Renal cortex interstitium (tissue), 11 donors: ENCODE measurements around the gene NAPA. TPM values are rescaled to one million over a fixed set of nuclear protein-coding genes. Genes with fewer than 3 reads are reported as not detected.

Experiments used
- DNase-seq, 11 donors: peaks; one replicate each; pipeline ENCODE4 v3.0.0-alpha.2; 2013; ENCODE audit warnings: low read depth in 9 of 11, low spot score in 4 of 11; ENCODE audit errors: extremely low read depth in 1 of 11
- polyA plus RNA-seq, 3 donors: library from polyadenylated mRNA; unstranded; fragments of 120-200 nt; gene quantifications; one replicate each; pipeline ENCODE4 v1.2.1, GENCODE V29; 2013; ENCODE audit not compliant: insufficient read length in 3 of 3

The NAPA gene
- polyA plus RNA-seq, 3 donors: 140 to 177 (median 156) TPM

DNA sequence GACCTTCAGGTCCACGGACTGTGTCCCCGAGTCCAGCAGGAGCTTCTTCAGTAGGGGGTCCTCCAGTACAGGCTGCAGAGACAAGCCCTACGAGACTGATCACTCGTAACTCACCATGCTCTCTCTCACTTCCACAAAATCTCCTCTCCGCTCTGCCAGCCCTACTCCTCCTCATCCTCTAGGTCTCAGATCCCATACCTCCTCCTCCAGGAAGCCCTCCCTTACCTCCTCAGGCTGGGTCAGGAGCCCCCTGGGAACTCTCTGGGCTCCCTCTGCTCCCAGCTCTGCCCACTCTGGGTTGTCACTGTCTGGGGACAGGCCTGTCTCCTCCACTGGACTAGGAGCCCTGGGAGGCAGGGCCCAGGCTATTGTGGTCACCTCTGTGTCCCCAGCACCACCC lies 23.9 kb upstream of the NAPA start:
- no peak for DNase-seq

- DNase-seq: no peak
Observed at GRCh38 chr19:47537493-47537892, 22.6 kb upstream of the NAPA start.

DNA sequence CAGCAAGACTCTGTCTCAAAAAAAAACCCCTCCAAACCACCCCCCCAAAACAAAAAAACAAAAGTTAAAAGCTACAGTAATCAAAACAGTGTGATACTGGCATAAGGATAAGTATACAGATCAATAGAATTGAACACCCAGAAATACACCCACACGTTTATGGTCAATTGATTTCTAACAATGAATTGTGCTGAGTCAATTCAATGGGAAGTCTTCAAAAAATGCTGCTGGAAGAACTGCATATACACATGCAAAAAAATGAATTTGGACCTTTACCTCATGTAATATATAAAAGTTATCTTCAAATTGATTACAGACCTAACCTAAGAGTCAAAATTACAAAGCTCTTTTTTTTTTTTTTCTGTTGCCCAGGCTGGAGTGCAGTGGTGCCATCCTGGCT lies 19.8 kb upstream of the NAPA start:
- no peak for DNase-seq

DNA sequence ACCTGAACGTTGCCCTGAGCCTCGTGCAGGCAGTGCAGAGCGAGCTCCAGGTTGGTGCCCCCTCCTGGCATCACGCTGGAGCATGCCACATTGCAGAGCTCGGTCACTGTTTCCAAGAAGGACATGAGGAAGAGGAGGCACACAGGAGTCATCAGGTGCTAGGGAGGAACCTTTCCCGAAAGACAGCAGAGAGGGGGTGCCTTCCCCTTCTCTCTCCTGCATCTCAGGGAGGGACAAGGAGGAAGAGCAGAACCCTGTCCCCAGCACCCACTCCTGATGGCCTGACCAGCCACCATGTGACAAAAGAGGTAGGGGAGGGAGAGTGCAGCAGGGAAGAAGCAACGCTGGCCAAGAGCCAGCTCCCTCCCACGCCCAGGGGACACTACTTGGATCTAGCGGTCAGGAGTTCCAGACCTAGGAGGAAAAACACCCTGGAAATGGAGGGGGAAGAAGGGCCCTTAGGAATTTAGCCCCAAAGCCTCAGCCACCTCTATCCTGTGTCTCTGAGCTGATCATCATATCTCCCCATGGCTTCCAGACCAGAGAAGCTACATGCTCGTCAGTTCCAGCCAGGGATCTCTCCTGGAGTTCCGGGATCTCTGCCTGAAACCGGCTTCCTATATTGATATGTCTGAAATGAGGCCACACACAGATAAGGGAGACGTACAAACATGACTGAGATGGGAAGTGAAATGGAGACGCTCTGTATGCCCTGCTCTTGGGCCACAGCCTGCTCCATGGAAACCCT lies 17.0 kb upstream of the NAPA start:
- DNase-seq: no peak

DNA sequence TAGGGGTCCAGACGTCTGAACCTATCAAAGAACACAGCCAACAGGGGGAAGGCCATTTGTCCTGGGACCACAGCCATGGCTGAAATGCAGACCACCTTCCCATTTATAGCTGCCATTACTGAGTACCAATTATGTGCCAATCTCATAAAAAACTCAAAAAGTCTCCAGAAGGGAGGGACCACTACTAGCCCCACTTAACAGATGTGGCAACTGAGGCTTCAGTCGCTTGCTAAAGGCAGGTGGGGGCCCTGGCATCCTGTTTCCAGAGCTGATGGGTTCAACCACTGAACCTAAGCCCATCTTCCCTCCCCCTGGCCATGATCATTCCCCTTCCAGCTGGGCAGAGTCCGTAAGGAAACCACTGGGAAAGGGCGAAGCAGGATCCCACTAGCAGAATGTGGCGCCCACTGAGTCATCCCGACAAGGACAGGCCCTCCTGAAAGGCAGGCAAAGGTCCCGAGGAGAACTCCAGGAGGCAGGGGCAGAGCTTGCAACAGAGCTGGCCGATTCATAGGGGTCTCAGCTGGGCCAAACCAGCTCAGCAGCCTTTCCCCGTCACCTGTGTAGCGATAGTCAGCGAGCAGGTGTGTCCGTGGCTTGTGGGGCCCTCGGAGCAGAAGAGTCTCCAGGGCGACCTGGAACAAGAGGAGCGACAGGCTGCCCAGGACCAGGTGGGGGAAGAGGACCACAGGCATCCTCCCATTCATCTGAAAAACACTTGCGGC lies 14.3 kb upstream of the NAPA start:
- DNase-seq: no peak

- DNase-seq: no peak
Observed at GRCh38 chr19:47526798-47527197, 11.9 kb upstream of the NAPA start.

DNA sequence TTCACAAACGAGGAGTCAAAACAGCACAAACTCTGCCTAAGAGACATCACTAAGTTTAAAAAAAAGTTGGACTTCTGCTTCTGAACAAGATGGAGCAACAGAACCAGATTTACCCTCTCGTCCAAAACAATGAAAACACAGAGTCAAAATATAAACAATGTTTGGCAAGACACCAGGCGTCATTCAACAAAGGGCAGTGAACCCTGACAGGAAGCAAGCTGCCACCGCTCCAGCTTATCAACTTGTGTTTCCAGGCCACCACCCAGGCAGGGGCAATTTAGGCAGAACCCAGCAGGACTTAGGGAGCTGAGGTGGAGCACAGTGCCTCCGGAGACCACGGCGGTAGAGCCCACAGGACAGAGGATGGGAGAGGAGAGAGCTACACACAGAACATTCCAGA lies 8.6 kb upstream of the NAPA start:
- no peak for DNase-seq

- no peak for DNase-seq
Observed at GRCh38 chr19:47521473-47522180, 6.8 kb upstream of the NAPA start.

DNA sequence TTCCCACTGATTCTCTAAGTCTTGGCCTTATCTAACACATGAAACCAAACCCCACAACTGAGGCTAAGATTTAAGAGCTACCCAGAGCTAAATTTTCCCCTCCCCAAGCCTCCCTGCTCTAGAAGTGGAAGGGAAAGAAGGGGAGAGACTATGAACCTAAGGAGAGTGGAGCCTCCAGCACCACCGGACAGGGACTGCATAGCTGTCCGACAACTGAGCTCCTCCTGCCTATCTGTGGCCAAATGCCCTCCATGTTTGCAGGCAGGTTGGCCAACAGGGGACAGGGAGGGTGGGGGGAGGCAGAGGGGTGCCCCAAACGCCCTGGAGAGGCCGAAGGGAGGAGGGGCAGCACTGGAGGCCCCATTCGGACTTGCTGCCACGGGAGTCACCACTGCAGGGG lies 6.0 kb upstream of the NAPA start:
- no peak for DNase-seq

DNA sequence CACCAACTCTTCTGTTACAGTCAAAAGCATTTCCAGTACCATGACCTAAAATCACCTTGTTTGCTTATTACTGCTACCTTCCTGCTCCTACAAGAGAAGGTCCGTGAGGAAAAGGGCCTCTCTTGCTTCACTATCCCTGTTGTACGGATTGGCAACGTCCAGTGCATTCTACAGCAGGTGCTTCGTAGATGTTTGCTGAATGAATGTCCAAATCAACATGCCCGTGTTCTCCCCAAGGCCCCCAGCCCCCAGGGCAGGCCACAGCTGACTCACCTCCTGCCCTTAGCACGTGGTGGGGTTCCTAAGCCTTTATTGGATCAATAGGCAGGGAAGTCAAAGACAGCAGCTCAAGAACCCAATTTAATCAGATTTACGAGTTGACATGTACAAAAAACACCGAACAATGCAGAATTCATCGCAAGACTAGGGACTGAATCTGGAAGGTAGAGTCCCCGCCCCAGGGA lies 5.5 kb upstream of the NAPA start:
- no peak for DNase-seq

GRCh38 chr19:47518854-47519253 lies 4.0 kb upstream of the NAPA start:
- no peak for DNase-seq

- DNase-seq: no peak
Observed at GRCh38 chr19:47518139-47518538, 3.3 kb upstream of the NAPA start.

DNA sequence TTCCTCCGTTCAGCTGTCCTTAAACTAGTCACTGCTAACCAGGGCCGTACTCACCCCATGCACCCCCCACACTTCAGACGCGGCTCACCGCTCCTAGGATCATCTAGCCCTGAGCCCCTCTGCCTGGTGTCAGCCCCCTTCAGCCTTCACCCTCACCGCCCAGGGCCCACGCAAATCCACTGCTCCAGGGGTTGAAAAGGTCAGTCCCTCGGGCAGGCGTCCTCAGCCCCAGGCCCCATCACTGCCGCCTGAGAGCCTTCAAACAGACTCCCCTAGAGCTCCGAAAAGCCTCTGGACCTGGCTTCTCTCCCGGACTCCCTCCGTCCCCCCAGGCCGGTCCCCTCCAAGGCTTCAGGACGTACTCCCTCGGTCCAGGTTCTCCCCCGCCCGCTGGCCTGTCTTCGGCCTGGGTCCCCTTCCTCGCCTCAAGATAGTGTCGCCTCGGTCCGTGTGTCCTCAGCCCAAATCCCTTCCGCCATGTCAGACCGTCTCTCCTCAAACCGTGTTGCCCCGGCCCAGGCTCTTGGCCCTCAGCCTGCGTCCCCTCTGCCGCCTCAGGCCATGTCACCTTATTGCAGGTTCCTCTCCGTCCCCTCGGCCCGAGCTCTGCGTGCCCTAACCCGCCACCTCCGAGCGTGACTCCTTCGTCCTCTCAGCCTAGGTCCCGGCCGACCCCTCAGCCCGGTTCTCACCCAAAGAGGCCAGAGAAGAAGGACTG lies 553 bp downstream of the NAPA start:
- DNase-seq: no peak

DNA sequence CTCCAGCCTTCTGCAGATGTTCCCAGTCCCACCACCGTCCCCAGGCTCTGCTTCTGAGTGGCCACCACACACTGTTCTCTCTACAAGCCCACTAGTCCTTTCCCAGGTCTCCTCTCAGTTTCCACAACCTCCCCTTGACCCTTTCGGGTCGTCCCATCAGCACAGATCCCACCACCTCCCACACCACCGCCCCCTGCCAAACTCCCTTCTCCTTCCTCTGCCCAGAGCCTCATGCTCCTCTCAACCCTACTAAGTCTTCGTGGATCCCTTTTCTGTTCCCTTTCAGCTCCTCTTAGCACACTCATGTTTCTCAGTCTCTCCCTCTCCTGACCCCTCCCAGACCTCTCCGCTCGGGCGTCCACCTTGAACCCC lies 1.9 kb downstream of the NAPA start:
- DNase-seq: no peak

- DNase-seq: no peak
Observed at GRCh38 chr19:47512183-47512947, 2.5 kb downstream of the NAPA start.

DNA sequence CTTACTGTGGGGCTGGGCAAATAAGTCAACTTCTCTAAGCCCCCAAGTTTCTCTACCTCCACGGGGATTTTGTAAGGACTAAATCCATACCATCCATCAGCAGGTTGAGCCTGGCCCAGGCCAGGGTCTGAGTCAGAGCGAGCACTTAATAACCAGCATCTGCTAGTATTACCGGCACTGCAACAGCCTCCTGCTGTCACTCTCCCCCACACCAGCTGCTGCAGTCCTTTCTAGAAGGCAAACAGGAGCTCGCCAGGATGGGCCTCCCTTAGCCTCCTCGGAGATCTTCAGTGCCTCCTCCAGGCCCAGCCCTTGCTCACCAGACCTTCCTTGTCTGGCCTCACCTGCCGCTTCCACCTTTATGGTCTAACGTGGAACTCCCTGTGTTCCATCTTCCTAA lies 3.2 kb downstream of the NAPA start:
- DNase-seq: no peak

- no peak for DNase-seq
Observed at GRCh38 chr19:47511128-47511517, 3.7 kb downstream of the NAPA start.

DNA sequence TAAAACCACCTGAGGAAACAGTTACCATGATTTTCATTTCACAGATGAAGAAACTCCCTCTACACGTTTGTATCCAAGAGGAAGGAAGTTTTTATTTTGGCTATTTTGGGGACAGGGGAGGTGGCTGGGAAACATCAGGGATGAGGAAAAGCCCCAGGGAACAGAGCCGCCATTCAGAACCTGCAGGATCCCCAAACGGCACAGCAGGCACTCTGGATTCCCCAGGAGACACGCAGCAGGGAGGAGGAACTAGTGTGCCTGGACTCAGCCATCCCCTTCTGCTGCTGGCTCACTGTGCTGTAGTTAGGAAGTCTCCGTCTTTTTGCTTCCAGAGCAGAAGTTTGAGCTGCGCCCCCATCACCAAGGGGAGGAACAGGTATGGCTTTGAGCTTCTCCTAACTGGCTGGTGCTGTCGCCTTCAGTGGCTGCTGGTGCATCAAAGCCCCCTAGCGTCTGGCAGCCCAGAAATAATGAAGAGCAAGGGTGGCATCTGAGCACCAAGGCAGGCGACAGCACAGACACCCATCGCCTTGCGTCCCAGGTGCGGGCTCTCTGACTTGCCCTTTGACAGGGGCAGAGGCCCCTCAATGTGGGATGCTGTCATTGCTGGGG lies 4.2 kb downstream of the NAPA start:
- no peak for DNase-seq
